Naive B cell (primary cell): ENCODE measurements around the gene TEX38. TPM values are rescaled to one million over a fixed set of nuclear protein-coding genes. Genes with fewer than 3 reads are reported as not detected.
"Not testable (repeated sequence)": the region's sequence is repeated elsewhere in the genome, so short reads cannot be mapped to it uniquely, and the experiment has no call there.

Experiments
- ATAC-seq, 2 donors: fragments of 150-1000 bp; cut with Tn5 transposase; 2 replicates each; pipeline ENCODE4 v1.10.0; 2021; ENCODE audit warnings: low read depth in 2 of 2, mild to moderate bottlenecking in 2 of 2, moderate library complexity in 2 of 2
- DNase-seq: peaks from one replicate; pipeline ENCODE4 v3.0.0; 2022
- H3K27ac Mint-ChIP-seq, 6 donors: one replicate each; pipeline ENCODE4 v1.8.0; 2020 to 2022; ENCODE audit warnings: mild to moderate bottlenecking in 6 of 6, mixed read lengths in 6 of 6, moderate library complexity in 5 of 6, inconsistent platforms in 2 of 6
- H3K27me3 Mint-ChIP-seq, 3 donors: one replicate each; pipeline ENCODE4 v1.8.0; 2021 to 2022; ENCODE audit warnings: mixed read lengths in 3 of 3, mild to moderate bottlenecking in 1 of 3
- H3K36me3 Mint-ChIP-seq, 2 donors: one replicate each; pipeline ENCODE4 v1.8.0; 2020 to 2022; ENCODE audit warnings: mixed read lengths in 2 of 2, inconsistent platforms in 1 of 2, mild to moderate bottlenecking in 1 of 2
- H3K4me1 Mint-ChIP-seq, 3 donors: one replicate each; pipeline ENCODE4 v1.8.0; 2020 to 2022; ENCODE audit warnings: mixed read lengths in 3 of 3, inconsistent platforms in 1 of 3, mild to moderate bottlenecking in 1 of 3, moderate library complexity in 1 of 3
- H3K4me3 Mint-ChIP-seq, 8 donors: one replicate each; pipeline ENCODE4 v1.8.0; 2020 to 2022; ENCODE audit warnings: mild to moderate bottlenecking in 8 of 8, mixed read lengths in 8 of 8, moderate library complexity in 8 of 8, inconsistent platforms in 2 of 8
- H3K9me3 Mint-ChIP-seq, 7 donors: one replicate each; pipeline ENCODE4 v1.8.0; 2020 to 2022; ENCODE audit warnings: mixed read lengths in 7 of 7, mild to moderate bottlenecking in 5 of 7, inconsistent platforms in 2 of 7, moderate library complexity in 1 of 7
- polyA plus RNA-seq, 6 donors: library from polyadenylated mRNA; unstranded; fragments of 300-500 nt; fragmentation: Illumina TruSeq; gene quantifications; one replicate each; pipeline ENCODE4 v1.2.3, GENCODE V29; 2021; ENCODE audit warnings: low read depth in 6 of 6

Gene TEX38
- polyA plus RNA-seq, 6 donors from 2014 or later, result not detected

DNA sequence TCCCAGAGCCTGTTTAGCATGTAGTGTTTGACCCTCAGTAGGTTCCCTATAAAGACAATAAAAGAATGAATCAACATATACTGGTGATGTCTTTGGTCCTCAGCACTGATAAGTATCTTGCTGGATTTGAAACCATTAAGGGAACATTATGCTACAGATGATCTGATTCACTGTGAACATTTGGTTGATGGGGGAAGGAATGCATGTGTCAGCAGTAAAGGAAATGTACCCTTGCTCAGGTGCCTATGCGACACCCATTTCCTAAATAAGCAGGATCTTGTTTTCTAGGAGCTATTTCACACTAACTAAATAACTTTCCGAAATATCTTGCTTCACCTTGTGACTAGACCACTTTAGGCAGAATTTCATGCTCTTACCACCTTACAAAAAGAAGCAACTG is 13.0 kb downstream of the TEX38 start:
- ATAC-seq (no peak), DNase-seq (no peak)
- Mint-ChIP-seq H3K27me3 (no peaks in the 10 kb centered on the region), H3K4me3 (no peak overlapping the region), H3K36me3 (peaks cover 44 to 46% of the 10 kb centered on the region in 2 donors), H3K27ac (peak overlapping the region in 1 of 6 donors; percentile 24), H3K4me1 (peaks cover 0 to 5% (median 4%) of the 10 kb centered on the region in 3 donors), H3K9me3 (no peaks in the 10 kb centered on the region)

GRCh38 chr1:46686255-46686654 is 14.6 kb downstream of the TEX38 start:
- Mint-ChIP-seq H3K4me1 (peaks cover 0 to 5% (median 4%) of the 10 kb centered on the region in 3 donors), H3K9me3 (no peaks in the 10 kb centered on the region), H3K4me3 (no peak overlapping the region), H3K27me3 (no peaks in the 10 kb centered on the region), H3K27ac (peak overlapping the region in 1 of 6 donors; percentile 80), H3K36me3 (peaks cover 36 to 38% of the 10 kb centered on the region in 2 donors)
- no peak for DNase-seq
- no peak for ATAC-seq

DNA sequence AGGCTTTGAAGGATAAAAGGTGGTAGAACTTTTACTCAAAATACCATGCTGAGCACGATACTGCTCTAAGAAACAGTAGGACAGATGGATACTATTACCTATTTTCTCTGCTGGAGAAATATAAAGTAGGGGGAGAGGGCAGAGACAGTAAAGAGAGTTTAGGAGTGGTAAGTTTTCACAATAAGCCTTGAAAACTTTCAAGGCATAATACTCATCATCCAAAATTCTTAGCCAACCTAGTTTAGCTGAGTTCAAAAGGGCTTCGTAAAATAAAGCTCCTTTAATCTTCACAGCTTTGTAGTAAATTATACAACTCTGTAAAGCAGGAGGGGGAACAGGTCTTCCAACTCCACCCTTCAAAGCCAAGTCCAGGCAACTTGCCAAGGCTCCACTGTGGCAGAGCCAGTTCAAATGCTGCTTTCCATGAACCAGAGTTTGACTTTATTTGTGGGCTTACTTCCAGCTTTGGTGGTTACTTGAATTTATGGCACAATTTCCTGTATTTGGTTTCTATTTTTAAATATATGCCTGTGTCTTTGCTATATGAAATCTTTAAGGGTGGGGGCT is 15.5 kb downstream of the TEX38 start:
- Mint-ChIP-seq H3K36me3 (peaks cover 30 to 37% of the 10 kb centered on the region in 2 donors), H3K27me3 (no peaks in the 10 kb centered on the region), H3K4me3 (no peak overlapping the region), H3K27ac (peak overlapping the region in 2 of 6 donors; percentile 34 to 36), H3K9me3 (no peaks in the 10 kb centered on the region), H3K4me1 (peaks cover 0 to 4% (median 1%) of the 10 kb centered on the region in 3 donors)
- no peak for DNase-seq
- ATAC-seq, result no peak

GRCh38 chr1:46687921-46688509 is 16.4 kb downstream of the TEX38 start:
- Mint-ChIP-seq H3K27me3 (no peaks in the 10 kb centered on the region), H3K27ac (peak overlapping the region in 1 of 6 donors; percentile 64), H3K9me3 (no peaks in the 10 kb centered on the region), H3K36me3 (peaks cover 27 to 35% of the 10 kb centered on the region in 2 donors), H3K4me3 (no peak overlapping the region), H3K4me1 (peaks cover 0 to 4% (median 0%) of the 10 kb centered on the region in 3 donors)
- no peak for DNase-seq
- no peak for ATAC-seq

DNA sequence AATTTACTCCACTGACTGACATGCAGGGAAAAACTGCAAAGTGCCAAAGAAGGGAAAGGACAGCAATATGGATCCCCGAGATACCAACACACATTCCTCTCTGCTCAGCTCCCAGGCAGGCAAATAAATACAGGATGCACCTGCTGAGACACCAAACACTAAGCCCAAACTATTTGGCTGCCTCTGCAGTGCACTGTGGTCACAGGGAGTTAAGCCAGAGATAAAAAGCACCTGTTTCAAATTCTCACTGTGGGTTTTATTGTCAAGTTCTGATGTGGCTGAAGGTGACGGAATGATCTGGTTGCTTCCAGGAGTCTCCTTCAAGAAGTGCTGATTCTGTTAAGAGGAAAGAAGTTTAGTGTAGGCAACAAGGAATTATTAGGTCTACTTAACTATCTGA is 17.7 kb downstream of the TEX38 start:
- H3K4me3 Mint-ChIP-seq, result no peak overlapping the region
- H3K9me3 Mint-ChIP-seq, result no peaks in the 10 kb centered on the region
- no peak for ATAC-seq
- peaks cover 24 to 35% of the 10 kb centered on the region in 2 donors for H3K36me3 Mint-ChIP-seq
- DNase-seq, result no peak
- no peaks in the 10 kb centered on the region for H3K27me3 Mint-ChIP-seq
- peaks cover 0 to 4% (median 0%) of the 10 kb centered on the region in 3 donors for H3K4me1 Mint-ChIP-seq
- peak overlapping the region in 1 of 6 donors; percentile 4 for H3K27ac Mint-ChIP-seq

DNA sequence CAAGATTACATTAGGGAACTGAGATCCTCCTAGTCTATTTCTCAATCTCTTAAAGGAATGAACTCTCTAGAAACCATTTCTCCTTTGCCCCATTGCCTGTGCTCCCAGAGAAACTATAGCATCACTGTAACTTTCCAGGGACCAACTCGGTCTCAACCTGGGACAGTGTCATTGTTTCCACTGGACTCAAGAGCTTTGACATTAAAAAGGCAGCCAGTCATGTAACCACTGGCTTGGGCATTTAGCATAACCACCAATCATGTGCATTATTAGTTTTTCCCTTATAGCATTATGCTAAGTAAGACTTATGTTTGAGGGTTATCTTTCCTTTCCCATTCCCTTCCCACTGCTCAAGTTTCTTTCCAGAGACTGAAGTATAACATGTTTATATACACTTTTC is 18.2 kb downstream of the TEX38 start:
- Mint-ChIP-seq H3K27ac (peak overlapping the region in 1 of 6 donors; percentile 56), H3K36me3 (peaks cover 22 to 31% of the 10 kb centered on the region in 2 donors), H3K9me3 (no peaks in the 10 kb centered on the region), H3K27me3 (no peaks in the 10 kb centered on the region), H3K4me1 (peaks cover 0 to 4% (median 0%) of the 10 kb centered on the region in 3 donors), H3K4me3 (no peak overlapping the region)
- DNase-seq (no peak), ATAC-seq (no peak)

DNA sequence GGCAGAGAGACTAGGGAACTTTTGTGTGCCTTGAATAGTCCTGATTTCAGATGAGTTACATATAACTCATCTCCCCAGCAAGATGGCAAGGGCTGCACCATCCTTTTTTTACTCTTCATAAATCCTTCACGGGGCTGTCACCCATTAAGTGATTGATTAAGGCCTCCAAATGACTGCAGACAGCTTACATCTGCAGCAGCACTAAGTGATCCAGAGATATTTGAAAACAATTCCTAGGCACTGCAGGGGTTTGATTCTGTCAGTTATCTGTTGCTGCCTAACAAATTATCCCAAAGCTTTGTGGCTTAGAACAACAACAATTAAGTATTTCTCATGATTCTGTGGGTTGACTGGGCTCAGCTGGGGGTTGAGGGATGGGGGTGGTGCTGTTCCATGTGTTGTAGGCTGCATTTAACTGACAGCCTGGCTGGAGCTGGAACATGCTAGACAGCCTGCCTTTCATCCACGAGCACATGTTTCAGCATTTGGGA is 19.3 kb downstream of the TEX38 start:
- Mint-ChIP-seq H3K36me3 (peaks cover 32 to 37% of the 10 kb centered on the region in 2 donors), H3K27ac (no peak overlapping the region), H3K4me3 (no peak overlapping the region), H3K9me3 (peaks cover 0 to 5% (median 0%) of the 10 kb centered on the region in 7 donors), H3K4me1 (peaks cover 0 to 8% (median 0%) of the 10 kb centered on the region in 3 donors), H3K27me3 (no peaks in the 10 kb centered on the region)
- ATAC-seq, result no peak
- no peak for DNase-seq

- H3K27ac Mint-ChIP-seq, result no peak overlapping the region
- no peaks in the 10 kb centered on the region for H3K27me3 Mint-ChIP-seq
- ATAC-seq, result no peak
- peaks cover 0 to 5% (median 0%) of the 10 kb centered on the region in 7 donors for H3K9me3 Mint-ChIP-seq
- H3K36me3 Mint-ChIP-seq, result peaks cover 28 to 34% of the 10 kb centered on the region in 2 donors
- no peak overlapping the region for H3K4me3 Mint-ChIP-seq
- DNase-seq, result no peak
- peaks cover 0 to 4% (median 0%) of the 10 kb centered on the region in 3 donors for H3K4me1 Mint-ChIP-seq
Measured at GRCh38 chr1:46691997-46692790, 20.5 kb downstream of the TEX38 start.

GRCh38 chr1:46692811-46693770 is 21.4 kb downstream of the TEX38 start:
- peaks cover 0 to 5% (median 0%) of the 10 kb centered on the region in 7 donors for H3K9me3 Mint-ChIP-seq
- ATAC-seq, result no peak
- peaks cover 0 to 4% (median 2%) of the 10 kb centered on the region in 3 donors for H3K4me1 Mint-ChIP-seq
- no peak overlapping the region for H3K27ac Mint-ChIP-seq
- DNase-seq, result no peak
- no peaks in the 10 kb centered on the region for H3K27me3 Mint-ChIP-seq
- H3K4me3 Mint-ChIP-seq, result no peak overlapping the region
- H3K36me3 Mint-ChIP-seq, result peaks cover 22 to 31% of the 10 kb centered on the region in 2 donors

DNA sequence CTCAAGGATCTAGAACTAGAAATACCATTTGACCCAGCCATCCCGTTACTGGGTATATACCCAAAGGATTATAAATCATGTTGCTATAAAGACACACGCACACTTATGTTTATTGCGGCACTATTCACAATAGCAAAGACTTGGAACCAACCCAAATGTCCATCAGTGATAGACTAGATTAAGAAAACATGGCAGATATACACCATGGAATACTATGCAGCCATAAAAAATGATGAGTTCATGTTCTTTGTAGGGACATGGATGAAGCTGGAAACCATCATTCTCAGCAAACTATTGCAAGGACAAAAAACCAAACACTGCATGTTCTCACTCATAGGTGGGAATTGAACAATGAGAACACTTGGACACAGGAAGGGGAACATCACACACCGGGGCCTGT is 23.0 kb downstream of the TEX38 start:
- not testable (repeated sequence) for H3K27ac Mint-ChIP-seq, H3K27me3 Mint-ChIP-seq, DNase-seq, ATAC-seq, H3K4me3 Mint-ChIP-seq, H3K9me3 Mint-ChIP-seq
- Mint-ChIP-seq H3K36me3 (peaks cover 22 to 27% of the 10 kb centered on the region in 2 donors), H3K4me1 (peaks cover 7 to 11% (median 9%) of the 10 kb centered on the region in 3 donors)

- DNase-seq (no peak), ATAC-seq (no peak)
- peak overlapping the region in 1 of 6 donors; percentile 47 for H3K27ac Mint-ChIP-seq
- peaks cover 0 to 5% (median 0%) of the 10 kb centered on the region in 7 donors for H3K9me3 Mint-ChIP-seq
- no peaks in the 10 kb centered on the region for H3K27me3 Mint-ChIP-seq
- H3K4me3 Mint-ChIP-seq, result no peak overlapping the region
- peaks cover 14 to 15% (median 14%) of the 10 kb centered on the region in 3 donors for H3K4me1 Mint-ChIP-seq
- H3K36me3 Mint-ChIP-seq, result peaks cover 16 to 18% of the 10 kb centered on the region in 2 donors
Measured at GRCh38 chr1:46697053-46697452, 25.4 kb downstream of the TEX38 start.

- no peak for ATAC-seq
- H3K27ac Mint-ChIP-seq, result no peak overlapping the region
- H3K9me3 Mint-ChIP-seq, result peaks cover 0 to 5% (median 0%) of the 10 kb centered on the region in 7 donors
- no peaks in the 10 kb centered on the region for H3K27me3 Mint-ChIP-seq
- H3K36me3 Mint-ChIP-seq, result peaks cover 18 to 25% of the 10 kb centered on the region in 2 donors
- H3K4me1 Mint-ChIP-seq, result peaks cover 14 to 24% (median 19%) of the 10 kb centered on the region in 3 donors
- no peak for DNase-seq
- no peak overlapping the region for H3K4me3 Mint-ChIP-seq
Measured at GRCh38 chr1:46699666-46700065, 28.0 kb downstream of the TEX38 start.
